BE2C (cell line): ENCODE measurements around the gene PARD3B.

Source experiments
- DNase-seq: peaks from one replicate; pipeline ENCODE4 v3.0.0-alpha.2; 2020
- H3K27me3 ChIP-seq: fragments of 250-450 bp; sonication (Bioruptor Pico); 2 replicates; pipeline ENCODE4 v1.5.1; 2020; ENCODE audit warnings: mild to moderate bottlenecking
- H3K36me3 ChIP-seq: fragments of 250-450 bp; sonication (Bioruptor Pico); 2 replicates; pipeline ENCODE4 v1.5.1; 2020; ENCODE audit warnings: mild to moderate bottlenecking
- H3K4me1 ChIP-seq: fragments of 250-450 bp; sonication (Bioruptor Pico); 2 replicates; pipeline ENCODE4 v1.5.1; 2020
- H3K4me3 ChIP-seq: 2 replicates; pipeline ENCODE4 v1.5.1; 2011; ENCODE audit warnings: low read depth, low read length
- H3K9me3 ChIP-seq: fragments of 250-450 bp; sonication (Bioruptor Pico); 2 replicates; pipeline ENCODE4 v1.5.1; 2020
- CTCF ChIP-seq: IDR thresholded peaks from 2 replicates; pipeline ENCODE4 v1.5.1; 2012; ENCODE audit warnings: mild to moderate bottlenecking, low read depth, low read length

The PARD3B gene

DNA sequence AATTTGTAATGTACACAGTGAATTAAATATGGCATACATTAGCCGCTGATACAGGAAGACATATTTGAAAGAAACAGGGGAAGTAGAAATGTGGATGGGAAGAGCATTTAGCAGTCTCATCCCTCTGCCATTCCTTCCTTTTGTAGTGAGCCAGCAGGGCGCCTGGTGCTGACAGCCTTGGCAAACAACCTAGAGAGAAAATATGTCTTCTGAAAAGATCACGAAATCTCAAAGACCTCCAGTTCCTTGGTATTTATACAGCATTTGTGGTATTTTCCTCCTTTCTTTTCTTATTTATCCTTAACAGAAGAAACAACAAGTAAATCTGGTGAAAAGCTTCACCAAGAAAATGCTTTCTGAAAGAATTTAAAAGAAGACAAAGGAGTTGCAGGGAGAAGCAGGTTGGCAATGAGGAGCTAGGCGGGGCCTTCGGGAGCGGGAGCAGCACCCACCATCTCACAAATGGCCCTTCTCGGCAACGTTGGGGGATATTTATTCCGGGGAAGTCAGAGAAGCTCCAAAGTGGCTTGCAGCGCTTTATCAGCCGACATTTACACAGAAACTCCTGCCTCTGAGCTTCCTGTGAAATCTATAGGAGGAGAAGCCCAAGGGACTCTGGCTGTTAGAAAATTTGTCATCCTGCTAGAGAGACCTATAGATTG, 731.0 kb downstream of the PARD3B start:
- DNase-seq = no peak
- Histone ChIP-seq H3K27me3 (no peaks in the 10 kb centered on the region), H3K36me3 (no peaks in the 10 kb centered on the region), H3K9me3 (no peaks in the 10 kb centered on the region), H3K4me3 (no peak overlapping the region), H3K4me1 (no peaks in the 10 kb centered on the region)
- no peak for TF ChIP-seq CTCF

DNA sequence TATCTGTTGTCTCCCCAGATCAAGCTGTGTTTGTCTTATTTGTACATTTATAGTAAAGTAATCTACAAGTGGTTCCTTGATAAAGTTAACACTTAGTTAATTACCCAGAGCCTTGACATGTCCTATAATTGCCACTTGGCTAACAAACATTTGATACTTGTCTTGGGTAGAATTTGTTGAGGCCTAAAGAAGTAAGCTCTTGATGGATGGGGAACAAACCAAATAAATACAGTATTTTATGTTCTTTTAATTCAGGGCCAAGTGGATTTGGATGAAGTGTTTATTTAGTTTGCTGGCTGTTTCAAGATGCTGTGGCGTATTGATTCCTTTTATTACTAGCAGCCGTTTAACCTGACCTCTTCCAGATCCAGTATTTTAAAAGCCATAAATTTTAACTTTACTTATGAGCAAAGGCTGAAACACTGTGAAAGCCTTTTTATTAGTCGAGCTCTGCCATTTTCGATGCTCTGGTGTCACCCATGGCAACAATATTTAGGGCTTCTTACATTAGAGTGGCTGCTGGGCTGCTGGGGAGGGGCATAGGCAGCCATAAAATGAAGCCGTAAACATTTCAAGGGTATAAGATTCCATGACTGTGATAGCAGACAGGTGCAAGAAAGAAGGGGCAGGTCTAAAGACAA, 735.4 kb downstream of the PARD3B start:
- H3K9me3 ChIP-seq = no peaks in the 10 kb centered on the region
- H3K4me3 ChIP-seq = no peak overlapping the region
- TF ChIP-seq CTCF = no peak
- H3K27me3 ChIP-seq = no peaks in the 10 kb centered on the region
- DNase-seq = no peak
- no peaks in the 10 kb centered on the region for H3K36me3 ChIP-seq
- H3K4me1 ChIP-seq = no peaks in the 10 kb centered on the region

- Histone ChIP-seq H3K36me3 (no peaks in the 10 kb centered on the region), H3K4me3 (no peak overlapping the region), H3K4me1 (no peaks in the 10 kb centered on the region), H3K9me3 (no peaks in the 10 kb centered on the region), H3K27me3 (no peaks in the 10 kb centered on the region)
- no peak for DNase-seq
- no peak for TF ChIP-seq CTCF
Observed at GRCh38 chr2:205283736-205284270, 738.5 kb downstream of the PARD3B start.

DNA sequence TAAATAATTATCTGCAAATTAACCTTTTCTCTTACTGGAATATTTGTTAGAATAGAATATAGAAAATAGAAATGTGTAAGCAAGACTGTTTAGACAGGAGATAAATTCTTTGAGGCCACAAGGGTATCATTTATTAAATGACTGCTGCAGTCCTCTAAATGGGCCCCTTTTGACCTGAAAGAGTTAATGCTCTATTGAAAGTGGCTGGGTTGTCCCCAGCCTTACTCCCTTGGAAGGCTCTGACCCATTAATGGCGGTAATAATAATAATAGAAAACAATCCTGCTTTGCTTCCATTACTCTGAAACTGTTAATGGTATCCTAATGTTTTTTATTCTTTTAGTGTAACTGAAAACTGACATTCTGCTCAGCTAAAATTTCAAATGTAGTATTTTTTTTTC, 739.1 kb downstream of the PARD3B start:
- no peak for TF ChIP-seq CTCF
- Histone ChIP-seq H3K4me1 (no peaks in the 10 kb centered on the region), H3K9me3 (no peaks in the 10 kb centered on the region), H3K4me3 (no peak overlapping the region), H3K27me3 (no peaks in the 10 kb centered on the region), H3K36me3 (no peaks in the 10 kb centered on the region)
- DNase-seq = no peak

GRCh38 chr2:205287316-205287715, 742.0 kb downstream of the PARD3B start:
- DNase-seq = no peak
- H3K4me3 ChIP-seq = no peak overlapping the region

More at GRCh38 chr2:205287316-205287715, 742.0 kb downstream of the PARD3B start:
- TF ChIP-seq CTCF = no peak
- H3K4me1 ChIP-seq = no peaks in the 10 kb centered on the region
- H3K27me3 ChIP-seq = no peaks in the 10 kb centered on the region
- H3K36me3 ChIP-seq = no peaks in the 10 kb centered on the region
- no peaks in the 10 kb centered on the region for H3K9me3 ChIP-seq
